BJ (cell line): ENCODE data around the gene NF2. TPM values are rescaled to one million over a fixed set of nuclear protein-coding genes. Genes with fewer than 3 reads are reported as not detected.

Experiments used
- CTCF ChIA-PET: fragments of 350-600 bp; formaldehyde crosslinking; extraction: SDS; loops from one replicate; lab custom pipeline; 2021; ENCODE audit warnings: antibody characterized with exemption, inconsistent platforms; lab: Yijun Ruan, JAX
- POLR2A ChIA-PET: fragments of 300-600 bp; sonication (Branson Sonifier 250); formaldehyde crosslinking; extraction: SDS; loops from one replicate; lab custom pipeline; 2021; ENCODE audit warnings: antibody characterized with exemption; lab: Charles Lee
- DNase-seq: peaks from one replicate; pipeline ENCODE4 v3.0.0-alpha.2; 2011; ENCODE audit warnings: low read depth
- H3K27me3 ChIP-seq: 2 replicates; pipeline ENCODE4 v1.6.0; 2011; ENCODE audit warnings: low read length; ENCODE audit not compliant: control insufficient read depth, insufficient read depth
- H3K36me3 ChIP-seq: 2 replicates; pipeline ENCODE4 v1.5.1; 2011; ENCODE audit warnings: low read length; ENCODE audit not compliant: control insufficient read depth, insufficient read depth
- H3K4me3 ChIP-seq: 2 replicates; pipeline ENCODE4 v1.5.1; 2011; ENCODE audit warnings: low read depth, mild to moderate bottlenecking, control low read depth, low read length
- CTCF ChIP-seq: IDR thresholded peaks from 2 replicates; pipeline ENCODE4 v1.5.1; 2011; ENCODE audit warnings: low read depth, mild to moderate bottlenecking, control low read depth, inconsistent platforms, low read length, moderate library complexity; ENCODE audit not compliant: insufficient read depth
- polyA plus RNA-seq: library from polyadenylated mRNA; depleted of rRNA; stranded (reverse); fragments of >200 nt; gene quantifications from 2 replicates; pipeline ENCODE4 v1.2.3, GENCODE V29; 2011

Gene NF2
- polyA plus RNA-seq, 1 experiment = 36.0 TPM

GRCh38 chr22:29625090-29625825 lies 21.8 kb downstream of the NF2 start:
- no peak overlapping the region for H3K4me3 ChIP-seq
- POLR2A ChIA-PET = interaction anchor here (0.6 kb wide), 1 partner anchor 1482 kb away, joined by 3 read pairs; the partner anchor contains the start of gene SELENOM

DNA sequence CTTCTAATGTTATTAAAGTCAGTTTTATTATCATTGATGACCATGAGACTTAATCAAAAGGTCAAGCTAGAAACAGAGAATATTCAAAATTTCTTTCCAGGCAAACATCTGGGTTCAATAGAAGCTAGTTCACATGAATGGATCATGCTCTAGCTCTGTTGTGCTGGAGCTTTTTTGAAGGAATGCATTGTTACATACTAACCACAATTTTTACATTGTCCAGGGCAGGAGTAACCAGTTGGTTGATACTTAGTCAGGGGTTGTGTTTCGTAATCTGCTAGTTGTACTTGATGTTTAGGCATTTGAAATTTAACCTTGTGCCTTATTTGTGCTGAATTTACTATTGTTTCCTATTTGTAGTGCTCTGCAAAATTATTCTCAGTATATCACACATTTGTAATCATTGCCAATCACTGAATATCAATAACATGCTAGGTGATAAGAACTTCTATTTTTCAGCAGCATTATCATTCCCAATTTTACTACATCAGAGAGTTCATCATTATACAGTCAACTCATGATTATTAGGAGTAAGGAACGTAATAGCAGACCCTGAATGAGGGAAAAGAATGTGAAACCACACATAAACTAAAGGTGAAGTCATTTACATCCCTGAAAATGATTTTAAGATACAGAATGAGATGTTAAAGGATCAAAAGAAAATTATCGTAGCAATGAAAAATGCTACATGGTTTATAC lies 23.2 kb downstream of the NF2 start:
- no peak for TF ChIP-seq CTCF
- Histone ChIP-seq H3K36me3 (no peaks in the 10 kb centered on the region), H3K27me3 (no peaks in the 10 kb centered on the region), H3K4me3 (no peak overlapping the region)
- DNase-seq = peak; percentile 80
- ChIA-PET CTCF (interaction anchor here (0.9 to 4.1 kb wide), 11 partner anchors 8 to 462 kb away, joined by 3 to 29 read pairs (median 11); no protein-coding TSS in a partner anchor), POLR2A (no interaction called here)

More at GRCh38 chr22:29625090-29625825, 21.8 kb downstream of the NF2 start:
- peak; percentile 88 for TF ChIP-seq CTCF
- Histone ChIP-seq H3K36me3 (no peaks in the 10 kb centered on the region), H3K27me3 (no peaks in the 10 kb centered on the region)
- CTCF ChIA-PET = interaction anchor here (0.6 to 4.1 kb wide), 28 partner anchors 9 to 566 kb away, joined by 3 to 29 read pairs (median 4); no protein-coding TSS in a partner anchor
- DNase-seq = peak; percentile 55

DNA sequence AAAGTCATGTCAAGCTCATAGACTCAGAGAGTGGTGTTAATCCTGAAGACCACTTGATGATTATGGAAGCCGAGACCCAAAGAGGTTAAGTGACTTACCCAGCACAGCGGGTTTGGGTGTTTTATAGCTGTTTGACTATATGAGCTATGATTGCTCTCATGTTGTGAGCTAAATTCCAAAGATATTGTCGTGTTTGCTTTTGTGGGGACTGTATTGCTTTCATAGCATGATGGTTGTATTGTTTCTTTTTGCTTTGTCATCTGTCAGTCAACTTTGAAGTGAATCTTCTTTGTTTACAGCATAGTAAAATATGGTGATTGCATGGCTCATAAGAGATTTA lies 23.7 kb downstream of the NF2 start:
- Histone ChIP-seq H3K27me3 (no peaks in the 10 kb centered on the region), H3K4me3 (no peak overlapping the region), H3K36me3 (no peaks in the 10 kb centered on the region)
- ChIA-PET POLR2A (no interaction called here), CTCF (interaction anchor here (1.1 to 4.1 kb wide), 7 partner anchors 10 to 462 kb away, joined by 3 to 29 read pairs (median 24); no protein-coding TSS in a partner anchor)
- no peak for TF ChIP-seq CTCF
- DNase-seq = no peak

DNA sequence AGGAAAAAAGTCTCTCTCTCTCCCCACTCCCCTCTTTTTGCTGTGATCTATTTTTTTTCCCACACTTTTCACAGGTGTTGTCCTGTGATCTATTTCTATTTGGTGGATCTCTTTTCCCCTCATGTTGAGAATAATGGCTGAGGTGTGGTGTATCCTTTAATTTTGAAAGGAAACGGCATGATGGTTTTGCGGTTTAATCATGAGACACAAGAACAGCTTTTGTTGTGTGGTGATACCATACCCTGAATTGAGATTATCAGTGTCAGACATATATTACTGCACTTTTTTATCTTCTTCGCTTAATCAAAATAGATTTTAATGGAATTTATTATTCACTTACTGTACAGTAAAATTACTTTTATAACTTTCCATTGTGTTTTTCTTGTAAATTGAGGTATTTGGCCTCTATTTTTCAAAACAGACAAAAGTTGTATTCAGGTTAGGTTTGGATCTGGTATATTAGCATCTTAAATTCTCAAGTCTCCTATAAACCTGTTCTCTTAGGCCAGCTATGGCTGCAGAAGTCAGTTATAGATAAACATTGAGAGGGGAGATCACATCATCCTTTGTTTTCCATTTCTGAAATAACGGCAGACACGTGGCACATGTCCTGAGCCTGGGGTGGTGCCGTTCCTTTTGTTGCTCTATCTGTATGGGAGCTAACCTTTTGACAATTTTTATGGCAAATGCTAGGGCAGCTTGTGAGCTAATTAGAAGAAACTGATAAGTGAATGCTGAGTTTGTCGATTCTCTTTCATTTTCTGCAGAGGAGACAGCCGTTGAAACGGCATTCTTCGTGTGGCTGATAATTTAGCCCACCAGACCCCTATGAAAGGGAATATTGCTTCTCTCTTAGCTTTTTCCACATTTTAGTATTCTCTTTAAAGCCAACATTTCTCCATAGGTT lies 25.8 kb downstream of the NF2 start:
- Histone ChIP-seq H3K27me3 (no peaks in the 10 kb centered on the region), H3K36me3 (no peaks in the 10 kb centered on the region), H3K4me3 (no peak overlapping the region)
- CTCF ChIA-PET = interaction anchor here (1.4 kb wide), 2 partner anchors 39 to 48 kb away, joined by 3 to 5 read pairs; no protein-coding TSS in a partner anchor
- DNase-seq = no peak
- POLR2A ChIA-PET = no interaction called here
- no peak for TF ChIP-seq CTCF
